Measurements from ENCODE around the gene ARHGAP44. TPM values are rescaled to one million over a fixed set of nuclear protein-coding genes. Genes with fewer than 3 reads are reported as not detected.

Gene ARHGAP44
- total and polyA plus RNA-seq, 2 of the 13 experiments (the other 11 are each of a cell fraction or from before 2014, with no cell fraction given): 0.79 to 3.1 TPM

GRCh38 chr17:12927001-12927400, 137.7 kb downstream of the ARHGAP44 start:
- FAIRE-seq (no peak), ATAC-seq (no peak), DNase-seq (ENCODE audit: low spot score) (no peak)
- Histone ChIP-seq H3K79me2 (ENCODE audit: insufficient read depth, low read length) (no peaks in the 10 kb centered on the region), H3K27ac (ENCODE audit: extremely low read length, insufficient read depth, low read length) (no peak overlapping the region), H3K9me3 (ENCODE audit: low read length) (no peaks in the 10 kb centered on the region), H3K36me3 (replicated peaks in 1 of 2; ENCODE audit: control insufficient read depth in 1 of 2, insufficient read depth in 2 of 2, low read length in 2 of 2) (no peaks in the 10 kb centered on the region), H3K4me1 (ENCODE audit: insufficient read depth, low read length) (no peaks in the 10 kb centered on the region), H4K20me1 (ENCODE audit: insufficient read depth, low read length) (no peaks in the 10 kb centered on the region), H3K9ac (ENCODE audit: insufficient read depth, low read depth, low read length) (no peak overlapping the region), H3K4me3 (replicated peaks in 1 of 3; ENCODE audit: insufficient read depth in 1 of 3, low read depth in 2 of 3, low read length in 3 of 3) (no peak overlapping the region), H3K4me2 (ENCODE audit: low read depth, low read length) (no peak overlapping the region), H3K27me3 (ENCODE audit: control insufficient read depth in 1 of 2, insufficient read depth in 2 of 2, low read length in 2 of 2) (no peaks in the 10 kb centered on the region), H2AFZ (ENCODE audit: low read length) (no peak overlapping the region)
- intact Hi-C loops (cut with micrococcal nuclease; ENCODE audit: unreplicated experiment) (no loop called here), in situ Hi-C loops (cut with HindIII; ENCODE audit: extremely low pct_ligation_motif_present, low pct_unique_long_range_greater_than_20kb) (loop anchor here (5.0 kb wide), 1 partner anchor 75 kb away; no protein-coding TSS in a partner anchor)
- no TSS peak for BruUV-seq (replicated peaks)
- TF ChIP-seq MLLT10 (CRISPR knock-in tag; IDR thresholded peaks at IDR 0.05) (no peak), TBP (CRISPR knock-in tag; IDR thresholded peaks at IDR 0.05) (no peak), ZNF816 (CRISPR knock-in tag; IDR thresholded peaks at IDR 0.05; ENCODE audit: borderline replicate concordance) (no peak), ZNF562 (CRISPR knock-in tag; IDR thresholded peaks at IDR 0.05; ENCODE audit: borderline replicate concordance) (no peak), ZNF619 (CRISPR knock-in tag; IDR thresholded peaks at IDR 0.05) (no peak), CENPBD1 (CRISPR knock-in tag; IDR thresholded peaks at IDR 0.05; ENCODE audit: borderline replicate concordance, low read depth) (no peak), FIP1L1 (IDR thresholded peaks at IDR 0.05; ENCODE audit: borderline replicate concordance, insufficient read depth, low read depth, low read length) (no peak), ZNF605 (CRISPR knock-in tag; IDR thresholded peaks at IDR 0.05) (no peak), ZNF878 (CRISPR knock-in tag; IDR thresholded peaks at IDR 0.05) (no peak), MED1 (CRISPR knock-in tag; IDR thresholded peaks at IDR 0.05) (no peak), RXRB (CRISPR knock-in tag; IDR thresholded peaks at IDR 0.05; ENCODE audit: borderline replicate concordance) (no peak)
- TF ChIP-seq, protein P1, sequence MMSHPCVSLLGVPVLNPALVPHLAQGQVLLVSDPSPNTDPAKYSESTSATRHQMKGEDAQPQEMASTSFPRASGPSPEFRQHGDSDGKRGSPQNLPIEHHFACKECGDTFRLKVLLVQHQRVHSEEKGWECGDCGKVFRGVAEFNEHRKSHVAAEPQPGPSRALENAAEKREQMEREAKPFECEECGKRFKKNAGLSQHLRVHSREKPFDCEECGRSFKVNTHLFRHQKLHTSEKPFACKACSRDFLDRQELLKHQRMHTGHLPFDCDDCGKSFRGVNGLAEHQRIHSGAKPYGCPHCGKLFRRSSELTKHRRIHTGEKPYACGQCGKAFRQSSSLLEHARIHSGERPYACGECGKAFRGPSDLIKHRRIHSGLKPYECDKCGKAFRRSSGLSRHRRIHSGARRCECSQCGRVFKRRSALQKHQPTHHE (CRISPR knock-in tag; IDR thresholded peaks at IDR 0.05; ENCODE audit: borderline replicate concordance): no peak
- ChIA-PET POLR2A (no interaction called here), CTCF (ENCODE audit: low intra/inter-chr PET ratio, low total read pairs) (no interaction called here)
- WGBS (ENCODE audit: low lambda C conversion rate): 24% methylated on average over 1 of the region's 1 CpG

Data from HepG2 (cell line).